A549 treated with AZD2906 at 1 μM for 4 hours (cell line): Measurements from ENCODE around the gene PI4KB. TPM values are rescaled to one million over a fixed set of nuclear protein-coding genes. Genes with fewer than 3 reads are reported as not detected.

Experiments
- total RNA-seq: library from RNA; stranded (reverse); fragments of 200-300 nt; extraction: Qiagen RNA extraction; gene quantifications from 5 replicates; pipeline ENCODE4 v1.2.3, GENCODE V29; 2022

The PI4KB gene
- 23.7 to 25.2 TPM (median 24.4 TPM) in 5 replicates for total RNA-seq

DNA sequence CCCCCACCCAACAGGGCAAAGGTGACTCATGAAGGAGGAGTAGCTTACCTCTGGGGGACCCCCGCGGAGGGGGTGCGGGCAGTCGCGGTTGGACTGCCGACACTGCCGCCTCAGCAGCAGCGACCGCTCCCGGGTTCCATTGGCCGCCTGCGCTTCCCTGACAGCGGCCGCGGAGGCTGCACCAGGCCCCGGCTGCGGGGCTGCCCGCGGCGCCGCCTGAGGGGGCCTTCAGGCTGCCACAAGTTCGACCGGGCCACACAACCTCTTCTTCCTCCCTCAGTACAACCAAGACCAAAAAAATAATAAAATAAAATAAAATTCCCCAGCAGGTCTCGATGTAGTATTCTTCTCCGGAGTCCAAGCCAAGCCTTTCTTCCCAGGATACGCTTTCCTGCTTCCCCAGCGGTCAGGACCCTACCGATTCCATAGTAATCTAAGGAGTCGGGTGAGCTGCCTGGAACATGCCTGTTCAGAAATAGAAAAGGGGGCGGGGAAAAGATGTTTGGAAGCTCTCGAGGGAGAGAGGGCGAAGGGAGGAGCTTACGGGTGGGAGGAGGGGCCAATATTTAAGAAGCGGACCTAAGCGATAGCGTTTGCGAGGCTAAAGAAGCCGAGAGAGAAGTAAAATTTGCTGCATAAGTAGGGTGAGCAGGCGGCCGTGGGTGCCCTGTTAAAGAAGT is at the start of gene PI4KB:
Gene PI4KB (minus strand): TSS at position 194 of the 680 bp plus-strand sequence. CDS start 10,935 bp downstream, outside the sequence.

DNA sequence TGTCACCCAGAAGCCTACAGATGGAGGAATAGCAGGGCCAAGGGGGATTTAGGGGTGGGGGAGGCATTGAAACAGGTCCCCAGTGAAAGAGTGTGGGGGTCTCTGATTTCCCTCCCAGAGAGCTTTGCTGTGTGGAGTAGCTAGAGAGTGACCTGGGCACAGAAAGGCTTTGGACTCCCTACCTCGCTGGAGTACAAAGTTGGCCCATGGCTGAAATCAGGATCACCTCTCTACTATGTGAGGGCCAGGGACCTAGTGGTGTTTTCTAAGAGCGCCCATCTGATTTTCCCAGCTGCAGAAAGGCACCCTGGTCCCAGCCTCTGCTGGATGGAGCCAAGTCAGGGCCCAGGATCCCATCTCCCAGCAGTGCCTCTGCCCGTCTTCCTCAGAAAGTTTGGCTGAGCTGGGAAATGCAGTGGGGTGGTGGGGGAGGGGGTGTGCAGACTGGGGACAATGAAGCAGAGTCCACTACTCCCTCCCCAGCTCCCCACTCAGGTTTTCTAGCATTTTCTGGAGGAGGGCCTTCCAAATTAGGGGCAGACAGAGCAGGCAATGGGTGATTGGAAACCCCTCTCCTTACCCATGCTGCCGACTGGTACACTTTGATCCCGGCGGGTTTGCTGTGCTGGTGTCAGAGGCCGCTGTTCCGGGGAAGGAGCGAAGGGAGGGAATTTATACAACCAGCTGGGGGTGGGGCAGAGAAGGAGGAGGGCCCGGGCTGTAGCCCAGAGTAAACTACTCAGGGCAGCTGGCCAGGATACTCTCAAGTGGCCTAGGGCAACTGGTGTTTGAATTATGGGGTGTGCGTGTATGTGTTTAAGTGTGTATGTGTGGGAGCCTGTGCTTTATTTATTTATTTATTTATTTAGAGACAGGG is 45.1 kb upstream of the PI4KB start, which contains the start of gene SELENBP1:
Gene SELENBP1 (minus strand): TSS at position 648 of the 877 bp plus-strand sequence. CDS start 64 bp downstream, at position 584.

GRCh38 chr1:151346769-151347522 is 19.7 kb upstream of the PI4KB start, which contains the start of gene RFX5:
TSS of gene RFX5 (minus strand) at chr1:151347252. CDS start at chr1:151346320, 932 bp downstream.

GRCh38 chr1:151281969-151282882 is 45.0 kb downstream of the PI4KB start, which contains the start of gene ZNF687:
TSS of gene ZNF687 (plus strand) at chr1:151282299. CDS start at chr1:151286292, 3,993 bp downstream.

GRCh38 chr1:151254217-151255213 is 72.7 kb downstream of the PI4KB start, which contains the start of gene PSMD4:
TSS of gene PSMD4 (plus strand) at chr1:151254734. CDS start at chr1:151254783, 49 bp downstream.

Other genes starting within 250 kb of the PI4KB start
- 1.2 to 2.4 TPM (median 1.8 TPM) in 5 replicates for gene SEMA6C, start 180.8 kb downstream of the PI4KB start, total RNA-seq
- not detected in 5 replicates for gene TNFAIP8L2, start 170.8 kb downstream of the PI4KB start, total RNA-seq
- gene LYSMD1, start 161.5 kb downstream of the PI4KB start, total RNA-seq = 5.1 to 7.6 TPM (median 5.9 TPM) in 5 replicates
- gene SCNM1, start 161.3 kb downstream of the PI4KB start, total RNA-seq = 44.2 to 52.2 TPM (median 45.8 TPM) in 5 replicates
- gene TMOD4, start 151.4 kb downstream of the PI4KB start, total RNA-seq = 0.24 to 0.29 TPM (median 0.28 TPM) in 3 of 5 replicates, not detected in the others
- 45.3 to 64.3 TPM (median 46.2 TPM) in 5 replicates for gene VPS72, start 137.2 kb downstream of the PI4KB start, total RNA-seq
- 49.3 to 62.2 TPM (median 52.8 TPM) in 5 replicates for gene PIP5K1A, start 128.9 kb downstream of the PI4KB start, total RNA-seq
- gene PSMD4, start 72.7 kb downstream of the PI4KB start, total RNA-seq = 156 to 191 TPM (median 190 TPM) in 5 replicates
- 12.3 to 15.7 TPM (median 13.9 TPM) in 5 replicates for gene ZNF687, start 45.1 kb downstream of the PI4KB start, total RNA-seq
- 18.1 to 21.5 TPM (median 20.6 TPM) in 5 replicates for gene RFX5, start 19.8 kb upstream of the PI4KB start, total RNA-seq
- 6.4 to 8.5 TPM (median 7.8 TPM) in 5 replicates for gene SELENBP1, start 45.3 kb upstream of the PI4KB start, total RNA-seq
- 352 to 444 TPM (median 418 TPM) in 5 replicates for gene PSMB4, start 72.2 kb upstream of the PI4KB start, total RNA-seq
- gene POGZ, start 132.1 kb upstream of the PI4KB start, total RNA-seq = 18.4 to 21.7 TPM (median 19.6 TPM) in 5 replicates
- gene CGN, start 184.0 kb upstream of the PI4KB start, total RNA-seq = 1.8 to 2.6 TPM (median 2.1 TPM) in 5 replicates
- 7.3 to 8.3 TPM (median 7.9 TPM) in 5 replicates for gene TUFT1, start 212.9 kb upstream of the PI4KB start, total RNA-seq